Progenitor cell of endocrine pancreas (in vitro differentiated cells): ENCODE measurements around the gene SIX5. TPM values are rescaled to one million over a fixed set of nuclear protein-coding genes. Genes with fewer than 3 reads are reported as not detected.
A peak's percentile ranks its signal among the peaks of the same experiment; 100 is the strongest.

Experiments used
- DNase-seq: peaks from one replicate; pipeline ENCODE4 v3.0.0; 2021; ENCODE audit warnings: low spot score; ENCODE audit not compliant: unreplicated experiment
- H3K27ac Mint-ChIP-seq: 2 replicates; pipeline ENCODE4 v1.8.0; 2021; ENCODE audit warnings: mild to moderate bottlenecking, moderate library complexity, mixed read lengths
- H3K27me3 Mint-ChIP-seq: 2 replicates; pipeline ENCODE4 v1.8.0; 2021; ENCODE audit warnings: mixed read lengths
- H3K36me3 Mint-ChIP-seq: 2 replicates; pipeline ENCODE4 v1.8.0; 2022; ENCODE audit warnings: mixed read lengths; ENCODE audit not compliant: insufficient read depth
- H3K4me1 Mint-ChIP-seq: 2 replicates; pipeline ENCODE4 v1.8.0; 2021; ENCODE audit warnings: low read depth, mixed read lengths
- H3K4me3 Mint-ChIP-seq: 2 replicates; pipeline ENCODE4 v1.8.0; 2021; ENCODE audit warnings: low read depth, mild to moderate bottlenecking, moderate library complexity, mixed read lengths
- H3K9me3 Mint-ChIP-seq: 2 replicates; pipeline ENCODE4 v1.8.0; 2021; ENCODE audit warnings: low read depth, mixed read lengths
- total RNA-seq: library from RNA; stranded (reverse); gene quantifications from 2 replicates; pipeline ENCODE4 v1.2.1, GENCODE V29; 2021
- TF ChIP-seq, protein P1 (sequence below): fragments of 200-600 bp; sonication (generic); IDR thresholded peaks from one replicate; pipeline ENCODE4 v1.5.0; 2021; ENCODE audit warnings: antibody characterized with exemption, mild to moderate bottlenecking; ENCODE audit not compliant: unreplicated experiment

Gene SIX5
- total RNA-seq, 1 donor from 2014 or later, result 42.3 TPM

DNA sequence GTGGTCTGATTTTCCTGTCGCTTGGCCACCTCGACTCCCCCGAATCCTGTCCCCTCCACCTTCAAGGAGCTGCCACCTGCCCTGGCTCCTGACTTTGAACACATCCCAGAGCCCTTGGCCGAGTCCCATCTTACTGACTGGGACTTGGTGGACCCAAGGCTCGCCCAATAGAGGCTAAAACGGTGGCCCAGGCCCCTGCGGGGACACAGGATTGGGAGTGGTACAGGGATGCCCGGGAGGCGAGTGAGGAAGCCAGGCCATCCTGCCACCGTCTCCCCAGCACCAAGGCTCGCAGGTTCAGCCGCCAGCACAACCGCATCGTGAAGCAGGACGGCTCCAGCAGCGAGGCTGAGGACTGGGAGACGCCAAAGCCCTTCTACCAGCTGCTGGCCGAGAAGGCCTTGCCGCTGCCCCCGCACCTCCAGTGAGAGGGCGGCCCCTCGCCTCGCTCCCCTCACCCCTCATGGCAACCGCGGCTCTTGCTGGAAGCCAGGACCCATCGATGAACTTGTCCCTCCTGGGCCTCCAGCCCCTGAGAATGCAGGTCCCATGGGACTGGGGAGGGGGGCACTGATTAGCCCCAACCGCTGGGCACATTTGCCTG, 5.3 kb downstream of the SIX5 start:
- Mint-ChIP-seq H3K36me3 (no peaks in the 10 kb centered on the region), H3K27me3 (peaks cover 8% of the 10 kb centered on the region), H3K4me3 (no peak overlapping the region), H3K27ac (peak overlapping the region; percentile 62), H3K4me1 (peaks cover 12% of the 10 kb centered on the region), H3K9me3 (no peaks in the 10 kb centered on the region)
- TF ChIP-seq, protein P1, sequence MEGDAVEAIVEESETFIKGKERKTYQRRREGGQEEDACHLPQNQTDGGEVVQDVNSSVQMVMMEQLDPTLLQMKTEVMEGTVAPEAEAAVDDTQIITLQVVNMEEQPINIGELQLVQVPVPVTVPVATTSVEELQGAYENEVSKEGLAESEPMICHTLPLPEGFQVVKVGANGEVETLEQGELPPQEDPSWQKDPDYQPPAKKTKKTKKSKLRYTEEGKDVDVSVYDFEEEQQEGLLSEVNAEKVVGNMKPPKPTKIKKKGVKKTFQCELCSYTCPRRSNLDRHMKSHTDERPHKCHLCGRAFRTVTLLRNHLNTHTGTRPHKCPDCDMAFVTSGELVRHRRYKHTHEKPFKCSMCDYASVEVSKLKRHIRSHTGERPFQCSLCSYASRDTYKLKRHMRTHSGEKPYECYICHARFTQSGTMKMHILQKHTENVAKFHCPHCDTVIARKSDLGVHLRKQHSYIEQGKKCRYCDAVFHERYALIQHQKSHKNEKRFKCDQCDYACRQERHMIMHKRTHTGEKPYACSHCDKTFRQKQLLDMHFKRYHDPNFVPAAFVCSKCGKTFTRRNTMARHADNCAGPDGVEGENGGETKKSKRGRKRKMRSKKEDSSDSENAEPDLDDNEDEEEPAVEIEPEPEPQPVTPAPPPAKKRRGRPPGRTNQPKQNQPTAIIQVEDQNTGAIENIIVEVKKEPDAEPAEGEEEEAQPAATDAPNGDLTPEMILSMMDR, result no peak
- no peak for DNase-seq

DNA sequence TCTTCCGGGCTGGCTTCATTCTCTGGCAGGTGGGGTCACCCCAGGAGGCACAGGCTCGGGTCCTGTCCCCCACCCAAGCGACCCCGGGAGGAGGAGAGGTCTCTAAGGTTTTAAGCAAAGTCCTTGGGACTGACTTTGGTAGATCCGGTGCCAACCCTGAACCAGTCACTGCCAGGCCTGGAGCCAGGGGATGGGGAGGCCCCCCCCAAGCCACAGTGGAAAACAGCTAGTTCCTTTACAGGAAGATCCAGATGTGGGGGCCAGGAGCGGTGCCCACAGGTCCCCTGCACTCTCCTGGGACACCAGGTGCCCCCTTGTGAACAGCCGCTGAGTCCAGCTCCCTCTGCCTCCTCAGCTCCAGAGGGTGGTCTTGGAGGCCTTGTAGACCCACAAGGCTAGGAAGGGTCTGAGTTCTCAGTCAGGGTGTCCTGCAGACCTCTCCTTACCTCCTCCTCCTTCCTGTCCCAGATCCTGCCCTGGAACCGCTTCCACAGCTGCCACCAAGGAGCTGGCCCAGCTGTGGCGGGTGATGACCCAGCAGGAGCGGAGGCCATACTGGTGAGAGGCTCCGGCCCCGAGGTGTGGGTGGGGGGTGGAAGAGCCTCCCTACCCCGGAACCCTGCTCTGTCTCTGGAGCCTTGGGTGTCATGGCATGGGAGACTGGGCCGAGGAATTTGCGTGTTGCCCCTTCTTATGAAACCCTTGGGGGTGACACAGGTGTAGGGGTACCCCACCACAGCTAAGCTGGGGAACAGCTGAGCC, 6.0 kb downstream of the SIX5 start:
- H3K4me1 Mint-ChIP-seq, result peaks cover 14% of the 10 kb centered on the region
- H3K4me3 Mint-ChIP-seq, result no peak overlapping the region
- no peaks in the 10 kb centered on the region for H3K9me3 Mint-ChIP-seq
- no peak overlapping the region for H3K27ac Mint-ChIP-seq
- DNase-seq, result no peak
- TF ChIP-seq, protein P1, result no peak
- peaks cover 8% of the 10 kb centered on the region for H3K27me3 Mint-ChIP-seq
- H3K36me3 Mint-ChIP-seq, result no peaks in the 10 kb centered on the region

- Mint-ChIP-seq H3K4me1 (peaks cover 18% of the 10 kb centered on the region), H3K9me3 (no peaks in the 10 kb centered on the region), H3K27me3 (peaks cover 8% of the 10 kb centered on the region), H3K36me3 (no peaks in the 10 kb centered on the region), H3K4me3 (no peak overlapping the region), H3K27ac (no peak overlapping the region)
- TF ChIP-seq, protein P1, result no peak
- no peak for DNase-seq
These were observed 7.3 kb downstream of the SIX5 start for GRCh38 chr19:45761714-45762113.

DNA sequence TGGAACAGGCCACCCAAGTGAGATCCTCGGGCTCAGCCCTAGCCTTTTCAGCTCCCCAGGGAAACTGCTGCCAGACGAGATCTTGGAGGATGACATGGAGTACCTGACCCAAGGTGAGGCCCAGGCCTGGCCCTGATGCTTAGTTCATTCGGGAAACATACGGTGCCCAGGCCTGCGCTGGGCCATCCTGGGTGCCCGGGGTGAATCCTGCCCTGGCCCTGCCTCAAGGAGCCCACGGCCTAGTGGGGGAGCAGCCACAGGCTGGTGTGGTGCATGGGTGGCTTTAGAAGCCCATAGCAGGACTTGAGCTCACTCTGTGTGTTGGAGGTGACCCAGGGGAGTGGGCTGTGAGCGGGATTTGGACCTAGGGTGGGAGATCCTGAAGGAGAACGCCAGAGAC, 10.1 kb downstream of the SIX5 start:
- Mint-ChIP-seq H3K4me3 (no peak overlapping the region), H3K9me3 (no peaks in the 10 kb centered on the region), H3K27me3 (peaks cover 8% of the 10 kb centered on the region), H3K4me1 (peaks cover 11% of the 10 kb centered on the region), H3K36me3 (no peaks in the 10 kb centered on the region), H3K27ac (no peak overlapping the region)
- DNase-seq, result no peak
- TF ChIP-seq, protein P1, result no peak

- Mint-ChIP-seq H3K4me1 (peaks cover 11% of the 10 kb centered on the region), H3K27me3 (peaks cover 8% of the 10 kb centered on the region), H3K4me3 (no peak overlapping the region), H3K36me3 (no peaks in the 10 kb centered on the region), H3K9me3 (no peaks in the 10 kb centered on the region), H3K27ac (peak overlapping the region; percentile 82)
- DNase-seq, result no peak
- TF ChIP-seq, protein P1, result no peak
These were observed 11.4 kb downstream of the SIX5 start for GRCh38 chr19:45757695-45758094.
